ENCODE measurements around the gene TOR4A. TPM values are rescaled to one million over a fixed set of nuclear protein-coding genes. Genes with fewer than 3 reads are reported as not detected.

Gene TOR4A
- polyA plus RNA-seq, 1 donor, result 7.9 TPM

DNA sequence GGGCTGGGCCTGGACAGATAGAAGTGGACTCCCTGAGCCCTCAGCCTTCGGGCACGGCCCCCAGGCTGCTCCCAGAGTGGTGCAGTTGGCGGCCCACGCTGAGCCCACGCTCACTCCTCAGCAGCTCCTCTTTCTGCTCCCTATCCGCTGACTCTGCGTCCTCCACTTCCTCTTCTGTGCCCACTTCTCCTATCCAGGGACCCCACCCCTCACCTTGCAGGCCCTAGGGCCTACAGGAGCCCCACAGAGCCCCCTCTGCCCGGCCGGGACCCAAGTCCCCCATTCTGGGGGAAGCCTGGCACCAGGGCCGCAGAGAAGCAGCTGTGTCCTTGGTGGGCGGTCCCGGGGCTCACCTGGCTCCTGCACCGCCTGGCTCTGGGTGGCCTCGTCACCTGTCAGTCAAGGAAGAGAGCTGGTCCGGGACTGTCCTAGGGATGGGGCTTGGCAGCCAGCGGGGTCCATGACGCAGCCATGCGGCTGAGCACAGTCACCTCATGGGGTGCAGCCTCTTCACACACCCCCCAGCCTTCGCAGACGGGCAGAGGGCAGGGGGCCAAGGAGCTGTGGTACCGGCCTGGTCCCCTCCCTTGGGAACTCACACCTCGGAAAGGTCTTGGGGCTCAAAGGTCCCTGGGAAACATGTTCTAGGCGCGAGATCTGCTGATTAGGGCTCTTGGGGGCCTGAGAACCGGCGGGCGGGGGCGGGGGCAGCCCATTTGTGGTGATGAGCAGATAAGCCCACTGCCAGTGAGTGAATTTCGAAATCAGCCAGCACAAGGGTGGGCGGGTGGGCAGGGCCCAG lies 29.9 kb downstream of the TOR4A start:
- no peak for DNase-seq

DNA sequence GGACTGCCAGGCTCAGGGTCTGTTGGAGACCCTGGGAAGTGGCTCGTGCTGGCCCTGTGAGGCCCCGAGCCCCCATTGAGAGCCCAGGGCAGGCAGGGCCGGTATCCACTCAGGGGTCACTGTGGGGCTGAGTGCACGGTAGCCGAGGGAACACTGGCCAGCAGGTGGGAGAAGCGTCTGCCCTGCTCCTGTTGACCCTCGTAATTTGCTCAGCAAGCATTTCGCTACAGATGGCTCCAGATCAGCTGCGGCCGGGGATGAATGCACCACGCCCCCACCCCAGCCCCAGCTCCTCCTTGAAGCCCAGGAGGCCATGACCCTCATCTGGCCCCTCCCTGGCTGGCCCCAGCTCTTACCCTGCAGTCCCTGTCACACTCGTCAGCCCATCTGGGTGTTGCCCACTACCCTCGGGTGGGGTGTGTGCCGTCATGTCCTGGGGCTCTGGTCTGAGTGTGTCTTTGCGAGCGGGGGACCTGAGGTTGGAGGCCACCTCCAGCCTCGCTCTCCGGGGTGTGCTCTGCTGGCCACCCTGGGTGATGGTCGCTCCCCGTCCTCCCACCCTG lies 30.6 kb downstream of the TOR4A start:
- no peak for DNase-seq

- no peak for DNase-seq
Observed at GRCh38 chr9:137309368-137310188, 32.1 kb downstream of the TOR4A start.

DNA sequence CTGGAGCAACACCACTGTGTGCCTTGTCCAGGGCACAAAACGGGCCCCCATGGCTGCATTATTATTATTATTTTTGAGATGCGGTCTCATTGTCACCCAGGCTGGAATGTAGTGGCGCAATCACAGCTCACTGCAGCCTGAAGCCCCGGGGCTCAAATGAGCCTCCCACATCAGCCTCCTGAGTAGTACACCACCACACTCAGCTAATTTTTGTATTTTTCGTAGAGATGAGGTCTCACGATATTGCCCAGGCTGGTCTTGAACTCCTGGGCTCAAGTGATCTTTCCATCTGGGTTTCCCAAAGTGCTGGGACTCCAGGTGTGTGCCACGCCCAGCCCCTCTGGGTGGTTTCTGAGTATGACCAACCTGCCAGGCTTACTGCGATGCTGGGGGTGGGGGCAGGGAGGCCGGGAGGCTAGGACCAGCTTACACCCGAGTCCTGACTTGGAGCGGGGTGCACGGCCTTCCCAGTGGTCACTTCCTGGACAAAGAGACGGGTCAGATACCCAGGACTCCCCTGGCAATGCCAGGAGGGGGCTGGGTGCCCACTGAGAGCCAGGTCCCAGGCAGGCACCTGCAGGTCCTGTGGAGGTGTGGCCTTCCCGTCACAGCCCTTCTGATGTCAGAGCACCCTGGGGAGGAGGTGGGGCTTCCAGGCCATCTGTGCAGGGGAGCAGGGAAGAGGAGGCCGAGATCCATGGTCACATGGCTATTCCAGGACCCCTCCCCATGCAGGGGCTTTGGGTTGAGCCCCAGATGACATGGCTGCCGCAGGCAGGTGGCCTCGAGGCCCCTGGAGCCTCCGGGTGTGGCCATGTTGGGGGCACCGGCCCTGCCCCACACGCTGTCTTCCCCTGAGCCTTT lies 32.9 kb downstream of the TOR4A start:
- no peak for DNase-seq

DNA sequence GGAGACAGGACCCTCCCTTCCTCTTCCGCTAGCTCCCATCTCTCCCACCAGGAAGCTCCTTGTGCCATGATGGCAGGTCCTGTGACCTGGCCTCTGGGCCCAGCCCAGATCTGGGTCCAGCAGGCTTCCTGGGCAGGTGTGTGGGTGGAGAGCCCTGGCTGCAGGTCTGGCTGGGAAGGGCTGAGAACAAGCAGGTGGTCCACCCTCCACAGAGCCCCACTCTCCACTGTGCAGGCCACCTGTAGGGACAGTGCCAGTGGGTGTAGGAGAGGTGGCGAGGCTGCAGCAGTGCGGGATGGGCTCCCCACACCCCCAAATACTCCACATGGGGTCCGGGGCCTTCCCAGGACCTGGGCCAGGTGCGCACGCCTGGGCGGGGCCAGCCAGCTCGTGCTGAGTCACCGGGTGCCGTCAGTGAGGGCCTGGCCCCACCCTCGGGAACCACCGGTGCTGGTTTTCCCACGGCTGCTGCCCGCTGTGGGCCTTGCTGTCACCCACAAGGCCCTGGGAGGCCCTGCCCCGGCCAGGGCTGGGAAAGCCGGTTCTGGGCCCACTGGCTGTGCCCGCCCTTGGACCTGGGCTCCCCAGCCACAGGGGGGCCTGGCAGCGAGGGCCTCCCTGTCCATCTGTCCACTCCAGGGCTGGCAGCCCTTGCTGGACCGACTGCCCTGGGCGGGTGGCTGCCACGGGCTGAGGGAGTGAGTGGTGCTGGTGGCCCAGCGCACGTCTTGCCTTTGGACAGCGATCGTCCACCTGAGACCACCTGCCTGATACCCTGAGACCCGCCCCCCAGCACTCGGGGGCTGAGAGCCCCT lies 33.9 kb downstream of the TOR4A start:
- no peak for DNase-seq

DNA sequence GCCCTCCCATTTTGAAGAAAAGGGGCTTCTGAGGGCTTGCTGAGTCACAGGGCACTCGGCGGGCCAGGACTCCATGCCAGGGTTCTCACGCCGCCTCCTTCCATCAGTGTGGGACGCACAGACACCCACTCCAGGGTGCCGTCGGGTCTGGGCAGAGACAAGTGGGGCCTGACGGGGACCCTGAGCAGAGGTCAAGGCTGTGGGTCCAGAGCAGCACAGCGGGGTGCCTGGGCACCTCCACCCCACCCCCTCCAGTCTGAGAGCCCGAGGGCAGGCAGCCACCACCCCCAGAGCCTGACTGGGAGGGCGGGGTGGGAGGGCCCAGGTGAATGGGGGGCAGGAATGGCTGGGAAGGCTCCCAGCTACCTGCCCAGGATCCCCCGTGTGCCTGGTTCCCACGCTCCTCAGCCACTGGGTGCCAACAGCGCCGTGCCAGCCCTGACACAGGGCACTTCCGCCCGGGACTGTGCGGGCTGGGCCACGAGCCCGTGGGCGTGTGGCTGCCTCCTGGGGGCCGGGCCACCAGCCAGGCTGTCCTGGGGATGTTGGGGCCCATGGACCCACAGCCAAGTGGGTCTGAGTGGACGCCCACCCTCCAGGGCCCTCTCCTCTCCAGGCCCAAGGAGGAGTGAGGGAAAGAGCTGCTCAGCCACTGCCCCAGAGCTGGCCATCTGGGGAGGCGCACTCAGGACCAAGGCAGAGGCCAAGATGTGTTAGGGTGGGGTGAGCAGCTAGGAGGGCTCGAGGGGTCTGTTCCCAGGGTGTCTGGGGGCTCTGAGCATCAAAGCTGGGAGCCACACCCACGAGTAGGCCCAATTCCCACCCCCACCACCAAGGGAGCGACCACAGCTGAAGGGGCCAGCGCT lies 34.7 kb downstream of the TOR4A start:
- DNase-seq, result no peak

DNA sequence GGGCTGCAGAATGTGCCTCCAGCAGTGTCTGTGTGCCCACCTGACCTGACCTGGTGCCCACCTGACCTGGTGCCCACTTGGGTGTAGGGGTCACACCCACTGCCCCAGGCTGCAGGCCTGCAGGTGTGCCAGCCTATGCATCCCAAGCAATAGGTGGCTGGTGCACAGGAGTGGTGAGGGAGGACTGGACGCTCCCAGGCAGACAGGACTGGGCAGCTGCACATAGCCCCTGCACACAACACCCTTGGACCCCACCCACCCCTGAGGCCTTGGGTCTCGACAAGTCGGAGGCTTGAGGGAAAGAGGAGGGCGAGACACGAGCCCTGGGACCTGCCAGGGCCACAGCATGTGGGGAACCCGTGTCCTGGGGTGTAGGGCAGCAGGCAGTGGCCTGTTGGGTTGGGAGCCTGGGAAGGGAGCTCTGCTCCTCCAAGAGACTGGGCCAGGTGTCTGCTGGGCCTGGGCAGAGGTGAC lies 35.4 kb downstream of the TOR4A start:
- no peak for DNase-seq

GRCh38 chr9:137313326-137313936 lies 35.9 kb downstream of the TOR4A start:
- no peak for DNase-seq

DNA sequence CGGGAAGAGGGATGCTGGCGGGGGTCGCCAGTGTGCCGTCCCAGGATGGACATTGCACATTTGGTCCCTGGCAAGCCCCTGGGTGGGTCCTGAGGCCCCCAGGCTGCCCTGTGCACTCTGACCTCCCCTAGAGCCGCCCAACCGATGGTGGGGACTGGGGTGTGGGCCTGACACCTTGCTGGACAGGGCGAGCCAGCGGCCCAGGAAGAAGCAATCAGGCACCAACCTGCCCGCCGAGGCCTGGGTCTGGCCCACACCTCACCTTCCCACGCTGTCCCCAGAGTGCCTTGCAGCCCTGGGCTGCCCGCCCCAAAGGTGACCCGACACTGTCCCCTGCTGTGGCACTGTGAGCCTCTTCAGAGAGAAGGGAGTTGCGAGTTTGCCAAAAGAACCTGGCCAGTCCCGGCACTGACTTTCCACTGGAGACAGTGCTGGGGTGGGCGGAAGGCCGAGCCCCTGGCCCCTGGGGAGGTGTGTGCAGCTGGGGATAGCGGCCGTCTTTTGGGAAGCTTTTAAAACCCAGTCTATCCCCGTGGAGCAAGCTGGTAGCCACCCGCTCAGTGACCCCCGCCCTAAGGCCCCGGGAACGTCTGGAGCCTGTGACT lies 36.5 kb downstream of the TOR4A start:
- DNase-seq, result no peak

DNA sequence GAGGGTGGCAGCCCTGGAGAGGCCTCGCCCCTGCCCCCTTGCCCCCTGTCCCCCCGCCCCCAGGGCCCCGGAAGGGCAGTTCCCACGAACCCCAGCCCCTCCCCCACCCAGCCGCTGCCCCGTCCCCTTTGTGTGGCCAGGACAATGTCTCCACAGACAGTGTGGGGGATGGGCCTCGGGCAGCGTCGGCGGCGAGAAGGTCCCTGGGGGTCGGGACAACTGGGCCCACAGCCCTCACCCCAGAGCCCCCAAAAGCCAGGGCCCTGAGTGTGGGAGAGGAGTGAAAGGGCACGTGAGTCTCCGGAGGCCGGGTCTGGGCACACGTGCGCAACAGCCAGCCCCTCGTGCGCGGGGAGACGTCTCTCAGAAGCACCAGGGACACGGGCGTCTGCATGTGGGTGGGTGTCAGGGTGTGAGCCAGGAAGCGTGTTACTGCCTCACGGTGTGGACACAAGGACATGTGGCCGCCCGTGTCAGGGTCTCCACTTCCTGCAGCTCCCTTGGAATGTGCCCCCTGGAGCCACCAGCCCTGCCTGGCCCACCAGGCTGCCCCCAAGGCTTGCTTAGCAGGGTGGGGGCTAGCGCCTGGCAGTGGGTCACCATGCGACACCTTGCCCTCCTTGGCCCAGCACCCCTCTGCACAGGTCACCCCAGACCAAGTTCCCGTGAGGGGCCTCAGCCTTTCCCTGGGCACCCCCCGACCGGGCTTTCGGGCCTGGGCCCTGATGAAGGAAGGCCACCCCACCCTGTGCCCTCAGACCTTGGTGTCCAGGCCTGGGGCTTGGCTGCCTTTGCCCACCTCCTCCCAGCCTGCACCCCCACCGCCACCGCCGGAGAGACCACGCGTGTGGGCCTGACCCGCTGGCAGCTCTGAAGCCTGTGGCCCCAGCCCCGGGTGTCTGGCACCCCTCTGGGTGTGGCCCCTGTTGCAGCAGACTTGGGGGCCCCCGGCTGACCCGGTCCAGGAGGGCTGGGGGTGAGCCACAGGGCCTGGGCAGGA lies 37.3 kb downstream of the TOR4A start:
- DNase-seq, result no peak

DNA sequence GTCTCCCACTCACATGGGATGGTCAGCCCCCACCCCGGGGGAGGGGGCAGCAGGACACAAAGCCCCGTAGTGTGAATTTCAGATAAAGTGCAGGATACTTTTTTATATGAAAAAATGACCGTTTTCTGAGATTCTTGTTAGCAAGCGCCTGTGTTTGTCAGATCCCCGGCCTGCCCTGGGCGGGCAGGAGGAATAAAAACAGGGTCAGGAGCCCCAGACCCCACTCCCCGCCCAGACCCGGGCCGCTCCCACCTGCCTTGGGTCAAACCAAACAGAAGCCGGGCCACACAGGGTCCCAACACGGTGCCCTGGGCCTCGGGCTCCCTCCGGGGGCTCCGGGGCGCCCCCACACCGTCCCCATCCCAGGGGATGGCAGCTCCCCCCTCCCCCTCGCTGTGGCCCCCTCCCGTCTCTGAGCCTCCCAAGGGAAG lies 38.1 kb downstream of the TOR4A start:
- no peak for DNase-seq

- DNase-seq, result no peak
Observed at GRCh38 chr9:137316012-137316981, 38.8 kb downstream of the TOR4A start.

- DNase-seq, result no peak
Observed at GRCh38 chr9:137317021-137317717, 39.6 kb downstream of the TOR4A start.

DNA sequence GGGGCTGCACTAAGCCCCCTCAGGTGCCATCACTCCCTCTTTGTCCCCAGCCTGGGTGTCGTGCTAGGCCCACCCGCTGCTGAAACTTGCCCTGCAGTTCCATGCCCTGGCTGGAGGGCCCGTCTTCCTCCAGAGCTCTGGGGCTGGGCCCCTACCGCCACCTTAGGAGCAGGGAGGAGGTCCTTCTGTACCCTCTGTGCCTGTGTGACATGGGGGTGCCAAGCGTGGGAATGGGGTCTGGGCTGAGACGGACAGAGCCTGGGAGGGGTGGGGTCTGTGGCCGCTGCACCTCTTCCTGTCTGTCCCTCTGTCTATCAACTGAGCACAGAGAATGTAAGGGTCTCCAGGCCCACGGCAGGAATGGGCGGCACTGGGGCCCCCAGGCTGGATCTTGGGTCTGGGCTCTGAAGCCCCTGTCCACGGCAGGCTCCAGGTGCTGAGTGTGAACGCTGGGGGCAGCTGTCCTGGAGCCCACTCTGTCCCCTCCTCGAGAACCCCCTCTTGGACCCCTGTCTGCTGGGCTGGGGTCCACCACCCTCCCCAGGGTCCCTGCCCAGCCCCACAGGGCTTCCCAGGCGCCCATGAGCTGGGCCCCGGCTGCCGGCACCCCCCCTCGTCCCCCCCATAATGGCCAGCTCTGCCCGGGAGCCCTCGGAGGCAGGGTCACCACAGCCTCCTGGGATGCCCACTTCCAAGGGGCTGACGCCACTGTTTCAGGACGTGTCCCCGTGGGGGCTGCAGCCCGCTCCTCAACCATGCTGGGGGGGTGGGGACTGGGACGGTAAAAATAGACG lies 40.4 kb downstream of the TOR4A start:
- no peak for DNase-seq

DNA sequence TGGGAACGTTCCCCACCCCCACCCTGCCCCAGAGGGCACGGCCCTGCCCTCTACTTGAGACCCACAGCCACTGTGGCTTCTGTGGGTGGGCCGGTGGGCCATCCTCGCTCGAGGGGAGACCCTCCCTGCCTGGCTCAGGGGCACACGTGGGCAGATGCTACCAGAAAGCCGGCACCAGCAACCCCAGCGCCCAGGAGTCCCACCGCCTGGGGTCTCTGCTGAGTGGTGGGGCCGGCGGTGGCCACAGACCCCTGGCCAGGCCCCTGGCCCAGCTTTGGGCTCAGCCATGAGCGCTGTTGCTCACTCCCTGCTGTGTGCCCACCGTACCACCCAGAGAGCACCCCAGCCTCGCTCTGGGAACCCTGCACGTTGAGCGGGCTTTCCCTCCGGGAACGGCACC lies 41.1 kb downstream of the TOR4A start:
- no peak for DNase-seq

Data from hindlimb muscle (tissue), 1 donor.